Measurements from ENCODE around the gene SERPINB7. TPM values are rescaled to one million over a fixed set of nuclear protein-coding genes. Genes with fewer than 3 reads are reported as not detected.

SERPINB7 gene
- total and polyA plus RNA-seq, 2 experiments from 2014 or later, result not detected

- H2AFZ ChIP-seq, result no peak overlapping the region
- TF ChIP-seq ZNF462 (CRISPR knock-in tag; IDR thresholded peaks at IDR 0.05) (no peak), JUNB (IDR thresholded peaks at IDR 0.05; ENCODE audit: unreplicated experiment) (no peak), EZH2phosphoT487 (IDR thresholded peaks at IDR 0.05; ENCODE audit: unreplicated experiment) (no peak), ETS1 (IDR thresholded peaks at IDR 0.05) (no peak), ZNF114 (CRISPR knock-in tag; IDR thresholded peaks at IDR 0.05) (no peak), POLR2AphosphoS5 (IDR thresholded peaks at IDR 0.05; ENCODE audit: low read depth) (no peak), ZNF331 (CRISPR knock-in tag; IDR thresholded peaks at IDR 0.05; ENCODE audit: low read depth) (no peak), CREB1 (CRISPR knock-in tag; IDR thresholded peaks at IDR 0.05; ENCODE audit: low read depth) (no peak), EZH2 (IDR thresholded peaks at IDR 0.05; ENCODE audit: low read depth, unreplicated experiment) (no peak), REST (IDR thresholded peaks at IDR 0.05; ENCODE audit: unreplicated experiment) (no peak), STAT1 (IDR thresholded peaks at IDR 0.05; ENCODE audit: unreplicated experiment) (no peak), CTCF (conservative IDR thresholded peaks at IDR 0.05; ENCODE audit: low read depth in 2 of 2) (no peak), NANOG (IDR thresholded peaks at IDR 0.05; ENCODE audit: borderline replicate concordance) (no peak)
Observed at GRCh38 chr18:63795606-63796005, 20.4 kb downstream of the SERPINB7 start.

More at GRCh38 chr18:63795606-63796005, 20.4 kb downstream of the SERPINB7 start:
- H3K27ac Mint-ChIP-seq, result no peak overlapping the region
- no peaks in the 10 kb centered on the region for H3K9me3 Mint-ChIP-seq
- H3K4me1 Mint-ChIP-seq, result peaks cover 5% of the 10 kb centered on the region; the same call in 2 of the 3 replicates
- H3K27me3 Mint-ChIP-seq (ENCODE audit: insufficient read depth, low read depth, poor library complexity), result no peaks in the 10 kb centered on the region
- Histone ChIP-seq H3K4me2 (no peak overlapping the region), H3F3A (replicated peaks; ENCODE audit: low read depth) (no peaks in the 10 kb centered on the region), H3K36me3 (ENCODE audit: insufficient read depth) (no peaks in the 10 kb centered on the region), H3K27ac (ENCODE audit: low read depth) (no peak overlapping the region), H3K9me2 (ENCODE audit: insufficient read depth) (no peaks in the 10 kb centered on the region), H3K79me2 (replicated peaks; ENCODE audit: insufficient read depth) (no peaks in the 10 kb centered on the region), H3K4me3 (no peak overlapping the region), H3K27me3 (ENCODE audit: insufficient read depth) (no peaks in the 10 kb centered on the region), H3K4me1 (ENCODE audit: insufficient read depth) (no peaks in the 10 kb centered on the region), H4K20me1 (replicated peaks; ENCODE audit: insufficient read depth) (no peaks in the 10 kb centered on the region)
- no peak overlapping the region for H3K4me3 Mint-ChIP-seq
- H3K36me3 Mint-ChIP-seq (ENCODE audit: low read depth), result no peaks in the 10 kb centered on the region
- ATAC-seq, result no peak
- peak; percentile 2 for DNase-seq (ENCODE audit: low spot score)
